K562 (cell line): ENCODE measurements around the gene MPRIP.

Experiments used
- KLF10 ChIP-seq: fragments of 250-450 bp; sonication (Bioruptor Pico); IDR thresholded peaks from 2 replicates; pipeline ENCODE4 v1.6.1; 2021; ENCODE audit warnings: matching md5 sums
- NR1H2 ChIP-seq: sonication (generic); formaldehyde crosslinking; IDR thresholded peaks from 2 replicates; pipeline ENCODE4 v1.4.0; 2020; ENCODE audit warnings: mild to moderate bottlenecking, missing genetic modification reagents
- ZEB2 ChIP-seq: fragments of 450-650 bp; IDR thresholded peaks from 2 replicates; pipeline ENCODE4 v1.6.1; 2016
- TF ChIP-seq, protein P1 (sequence below): sonication (generic); formaldehyde crosslinking; IDR thresholded peaks from 2 replicates; pipeline ENCODE4 v1.8.1; 2022; ENCODE audit warnings: missing genetic modification reagents
- TF ChIP-seq, protein P2 (sequence below): sonication (generic); formaldehyde crosslinking; IDR thresholded peaks from 2 replicates; pipeline ENCODE4 v1.8.0; 2023; ENCODE audit warnings: mild to moderate bottlenecking, missing genetic modification reagents

DNA sequence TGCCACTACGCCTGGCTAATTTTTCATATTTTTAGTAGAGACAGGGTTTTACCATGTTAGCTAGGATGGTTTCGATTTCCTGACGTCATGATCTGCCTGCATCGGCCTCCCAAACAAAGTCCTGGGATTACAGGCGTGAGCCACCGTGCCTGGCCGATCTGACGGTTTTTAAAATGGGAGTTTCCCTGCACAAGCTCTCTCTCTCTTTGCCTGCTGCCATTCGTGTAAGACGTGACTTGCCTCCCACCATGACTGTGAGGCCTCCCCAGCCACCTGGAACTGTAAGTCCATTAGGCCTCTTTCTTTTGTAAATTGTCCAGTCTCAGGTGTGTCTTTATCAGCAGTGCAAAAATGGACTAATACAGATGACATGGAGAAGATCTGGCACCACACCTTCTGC is 199.4 kb downstream of the MPRIP start:
- TF ChIP-seq KLF10 (CRISPR knock-in tag) (no peak), NR1H2 (CRISPR knock-in tag) (no peak), ZEB2 (no peak)
- TF ChIP-seq, protein P1, sequence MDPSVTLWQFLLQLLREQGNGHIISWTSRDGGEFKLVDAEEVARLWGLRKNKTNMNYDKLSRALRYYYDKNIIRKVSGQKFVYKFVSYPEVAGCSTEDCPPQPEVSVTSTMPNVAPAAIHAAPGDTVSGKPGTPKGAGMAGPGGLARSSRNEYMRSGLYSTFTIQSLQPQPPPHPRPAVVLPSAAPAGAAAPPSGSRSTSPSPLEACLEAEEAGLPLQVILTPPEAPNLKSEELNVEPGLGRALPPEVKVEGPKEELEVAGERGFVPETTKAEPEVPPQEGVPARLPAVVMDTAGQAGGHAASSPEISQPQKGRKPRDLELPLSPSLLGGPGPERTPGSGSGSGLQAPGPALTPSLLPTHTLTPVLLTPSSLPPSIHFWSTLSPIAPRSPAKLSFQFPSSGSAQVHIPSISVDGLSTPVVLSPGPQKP (CRISPR knock-in tag), result no peak
- TF ChIP-seq, protein P2, sequence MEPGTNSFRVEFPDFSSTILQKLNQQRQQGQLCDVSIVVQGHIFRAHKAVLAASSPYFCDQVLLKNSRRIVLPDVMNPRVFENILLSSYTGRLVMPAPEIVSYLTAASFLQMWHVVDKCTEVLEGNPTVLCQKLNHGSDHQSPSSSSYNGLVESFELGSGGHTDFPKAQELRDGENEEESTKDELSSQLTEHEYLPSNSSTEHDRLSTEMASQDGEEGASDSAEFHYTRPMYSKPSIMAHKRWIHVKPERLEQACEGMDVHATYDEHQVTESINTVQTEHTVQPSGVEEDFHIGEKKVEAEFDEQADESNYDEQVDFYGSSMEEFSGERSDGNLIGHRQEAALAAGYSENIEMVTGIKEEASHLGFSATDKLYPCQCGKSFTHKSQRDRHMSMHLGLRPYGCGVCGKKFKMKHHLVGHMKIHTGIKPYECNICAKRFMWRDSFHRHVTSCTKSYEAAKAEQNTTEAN (CRISPR knock-in tag), result no peak
